SK-N-SH (cell line): ENCODE results near the gene DDX54. TPM values are rescaled to one million over a fixed set of nuclear protein-coding genes. Genes with fewer than 3 reads are reported as not detected.

ENCODE experiments used
- CTCF ChIA-PET: fragments of 300-600, 350-600 bp; formaldehyde crosslinking; extraction: SDS; loops from one replicate; lab custom pipeline; 2021; lab: Yijun Ruan, JAX
- POLR2A ChIA-PET: fragments of 350-600 bp; sonication (Branson Sonifier 250); formaldehyde crosslinking; extraction: SDS; loops from one replicate; lab custom pipeline; 2020; ENCODE audit warnings: antibody characterized with exemption, inconsistent platforms; lab: Yijun Ruan, JAX
- DNase-seq: peaks from one replicate; pipeline ENCODE4 v3.0.0; 2012
- H2AFZ ChIP-seq: fragments of 200-600 bp; sonication (generic); 2 replicates; pipeline ENCODE4 v1.8.1; 2016; ENCODE audit warnings: antibody characterized with exemption, mild to moderate bottlenecking, low read depth
- H3F3A ChIP-seq: fragments of 200-600 bp; sonication (generic); replicated peaks from 2 replicates; pipeline ENCODE3; 2016; ENCODE audit warnings: antibody characterized with exemption, mild to moderate bottlenecking; ENCODE audit not compliant: insufficient read depth
- H3K27ac ChIP-seq, 2 experiments: fragments of 200-500 bp in 1 of 2; fragments of 200-600 bp in 1 of 2; sonication (Bioruptor generic) in 1 of 2; sonication (generic), shearing (Covaris generic) in 1 of 2; 2 replicates each; pipeline versions ENCODE4 v1.5.1 to v1.6.1; 2014 to 2016; ENCODE audit warnings: low read depth in 2 of 2, inconsistent platforms in 1 of 2, low read length in 1 of 2, mild to moderate bottlenecking in 1 of 2, mixed read lengths in 1 of 2
- H3K27me3 ChIP-seq: fragments of 200-600 bp; sonication (generic), shearing (Covaris generic); 2 replicates; pipeline ENCODE4 v1.6.1; 2016; ENCODE audit warnings: mixed run types; ENCODE audit not compliant: insufficient read depth
- H3K36me3 ChIP-seq, 2 experiments: fragments of 200-500 bp in 1 of 2; fragments of 200-600 bp in 1 of 2; sonication (Bioruptor generic) in 1 of 2; sonication (generic) in 1 of 2; replicated peaks in 1 of 2; 2 replicates each; pipeline versions ENCODE3 to v1.5.1; 2014 to 2016; ENCODE audit warnings: low read length in 1 of 2, mild to moderate bottlenecking in 1 of 2; ENCODE audit not compliant: insufficient read depth in 2 of 2, control insufficient read depth in 1 of 2
- H3K4me1 ChIP-seq, 2 experiments: fragments of 200-500 bp in 1 of 2; fragments of 200-600 bp in 1 of 2; sonication (Bioruptor generic) in 1 of 2; sonication (generic), shearing (Covaris generic) in 1 of 2; 2 replicates each; pipeline versions ENCODE4 v1.5.1 to v1.6.1; 2014 to 2016; ENCODE audit warnings: low read depth in 1 of 2, low read length in 1 of 2, mixed run types in 1 of 2; ENCODE audit not compliant: insufficient read depth in 2 of 2, control insufficient read depth in 1 of 2
- H3K4me2 ChIP-seq: fragments of 200-600 bp; sonication (generic), shearing (Covaris generic); 2 replicates; pipeline ENCODE4 v1.6.1; 2017; ENCODE audit warnings: mixed run types
- H3K4me3 ChIP-seq, 2 experiments: fragments of 200-500 bp in 1 of 2; fragments of 200-600 bp in 1 of 2; sonication (Bioruptor generic) in 1 of 2; sonication (generic), shearing (Covaris generic) in 1 of 2; 2 replicates each; pipeline versions ENCODE4 v1.5.1 to v1.8.1; 2014 to 2016; ENCODE audit warnings: low read depth in 2 of 2, inconsistent platforms in 1 of 2, low read length in 1 of 2, mild to moderate bottlenecking in 1 of 2, mixed read lengths in 1 of 2, moderate library complexity in 1 of 2
- H3K79me2 ChIP-seq: fragments of 200-600 bp; sonication (generic); 2 replicates; pipeline ENCODE4 v1.8.1; 2017; ENCODE audit warnings: mild to moderate bottlenecking; ENCODE audit not compliant: insufficient read depth
- H3K9ac ChIP-seq: fragments of 200-600 bp; sonication (generic); 2 replicates; pipeline ENCODE4 v1.6.1; 2017; ENCODE audit warnings: mixed run types
- H3K9me2 ChIP-seq: fragments of 200-600 bp; sonication (generic); 2 replicates; pipeline ENCODE4 v1.6.1; 2017; ENCODE audit warnings: mixed run types
- H3K9me3 ChIP-seq: fragments of 200-600 bp; sonication (generic); 2 replicates; pipeline ENCODE4 v1.6.1; 2017; ENCODE audit warnings: mixed run types, mild to moderate bottlenecking, moderate library complexity
- H4K20me1 ChIP-seq: fragments of 200-600 bp; sonication (generic); 2 replicates; pipeline ENCODE4 v1.6.1; 2017; ENCODE audit warnings: mild to moderate bottlenecking, mixed run types; ENCODE audit not compliant: insufficient read depth
- EP300 ChIP-seq, 2 experiments: IDR thresholded peaks; 2 replicates each; pipeline versions ENCODE4 v1.4.0 to v1.6.1; 2012; ENCODE audit warnings: borderline replicate concordance in 1 of 2, low read depth in 1 of 2, low read length in 1 of 2
- FOSL2 ChIP-seq: IDR thresholded peaks from 2 replicates; pipeline ENCODE4 v1.4.0; 2012; ENCODE audit warnings: low read depth, mild to moderate bottlenecking, moderate library complexity, borderline replicate concordance
- GABPA ChIP-seq: IDR thresholded peaks from 2 replicates; pipeline ENCODE4 v1.4.0; 2012; ENCODE audit warnings: low read depth, mild to moderate bottlenecking
- GATA2 ChIP-seq: sonication (generic); formaldehyde crosslinking; IDR thresholded peaks from 2 replicates; pipeline ENCODE4 v1.5.0; 2020; ENCODE audit warnings: mild to moderate bottlenecking, missing genetic modification reagents
- MAX ChIP-seq: IDR thresholded peaks from 2 replicates; pipeline ENCODE4 v1.4.0; 2012; ENCODE audit warnings: low read depth
- MEF2A ChIP-seq: IDR thresholded peaks from 2 replicates; pipeline ENCODE4 v1.4.0; 2012; ENCODE audit warnings: low read depth, borderline replicate concordance
- NFIC ChIP-seq: IDR thresholded peaks from 2 replicates; pipeline ENCODE4 v1.4.0; 2012; ENCODE audit warnings: borderline replicate concordance
- NRF1 ChIP-seq: IDR thresholded peaks from 2 replicates; pipeline ENCODE4 v1.6.1; 2012; ENCODE audit warnings: low read depth, mild to moderate bottlenecking, low read length
- PBX3 ChIP-seq: IDR thresholded peaks from 2 replicates; pipeline ENCODE4; 2012
- POLR2AphosphoS5 ChIP-seq: IDR thresholded peaks from 2 replicates; pipeline ENCODE4 v1.6.1; 2012; ENCODE audit warnings: low read depth, low read length
- RFX5 ChIP-seq: IDR thresholded peaks from 2 replicates; pipeline ENCODE4 v1.6.1; 2012; ENCODE audit warnings: mild to moderate bottlenecking, improper control_type of control experiment, low read length
- RXRA ChIP-seq: IDR thresholded peaks from 2 replicates; pipeline ENCODE4 v1.4.0; 2012; ENCODE audit warnings: low read depth, mild to moderate bottlenecking, borderline replicate concordance
- SIN3A ChIP-seq: IDR thresholded peaks from 2 replicates; pipeline ENCODE4 v1.6.1; 2012; ENCODE audit warnings: low read depth, mild to moderate bottlenecking, low read length, moderate library complexity, borderline replicate concordance
- SMC3 ChIP-seq: IDR thresholded peaks from 2 replicates; pipeline ENCODE4 v1.6.1; 2012; ENCODE audit warnings: low read depth, low read length, improper control_type of control experiment
- TCF12 ChIP-seq: IDR thresholded peaks from 2 replicates; pipeline ENCODE4 v1.4.0; 2012
- YY1 ChIP-seq: IDR thresholded peaks from 2 replicates; pipeline ENCODE4 v1.4.0; 2012; ENCODE audit warnings: low read depth, mild to moderate bottlenecking
- WGBS: methylation state at CpG from one replicate; pipeline ENCODE4 v1.1.6; 2017; ENCODE audit warnings: low lambda C conversion rate; 5-methylcytosine and 5-hydroxymethylcytosine counted together
- polyA plus RNA-seq, 3 experiments: library from polyadenylated mRNA; depleted of rRNA; stranded (reverse); fragments of >200 nt; gene quantifications; 2 replicates each; pipeline ENCODE4 v1.2.3, GENCODE V29; 2012
- TF ChIP-seq, protein P1 (sequence below): fragments of 150-350 bp; IDR thresholded peaks from 2 replicates; pipeline ENCODE4 v1.6.1; 2016; ENCODE audit warnings: mild to moderate bottlenecking, low read depth, low read length
- TF ChIP-seq, protein P2 (sequence below): fragments of 150-350 bp; IDR thresholded peaks from 2 replicates; pipeline ENCODE4 v1.6.1; 2017; ENCODE audit warnings: antibody characterized with exemption, low read length, low read depth, borderline replicate concordance
- TF ChIP-seq, protein P3 (sequence below): IDR thresholded peaks from 2 replicates; pipeline ENCODE4 v1.6.1; 2012; ENCODE audit warnings: mild to moderate bottlenecking, low read depth, low read length, moderate library complexity

The DDX54 gene
- polyA plus RNA-seq, 1 of the 3 experiments (the other 2 are of a cell fraction), result 69.9 TPM

- no peak overlapping the region for H2AFZ ChIP-seq
- H3K36me3 ChIP-seq, result no peaks in the 10 kb centered on the region
- H4K20me1 ChIP-seq, result no peaks in the 10 kb centered on the region
- WGBS, result 68% methylated on average over 5 of the region's 5 CpGs
- H3K4me1 ChIP-seq, result peaks cover 3 to 5% of the 10 kb centered on the region in 2 experiments; a peak in 2 of 4 replicates
- H3K9me3 ChIP-seq, result 0 out of 2 replicates have a peak, but pooled peaks cover 5% of the 10 kb centered on the region
- no peaks in the 10 kb centered on the region for H3F3A ChIP-seq
- H3K79me2 ChIP-seq, result no peaks in the 10 kb centered on the region
- no peak for TF ChIP-seq NRF1
- TF ChIP-seq MAX, result no peak
- TF ChIP-seq SMC3, result no peak
- no peak for TF ChIP-seq POLR2AphosphoS5
- TF ChIP-seq, protein P1, sequence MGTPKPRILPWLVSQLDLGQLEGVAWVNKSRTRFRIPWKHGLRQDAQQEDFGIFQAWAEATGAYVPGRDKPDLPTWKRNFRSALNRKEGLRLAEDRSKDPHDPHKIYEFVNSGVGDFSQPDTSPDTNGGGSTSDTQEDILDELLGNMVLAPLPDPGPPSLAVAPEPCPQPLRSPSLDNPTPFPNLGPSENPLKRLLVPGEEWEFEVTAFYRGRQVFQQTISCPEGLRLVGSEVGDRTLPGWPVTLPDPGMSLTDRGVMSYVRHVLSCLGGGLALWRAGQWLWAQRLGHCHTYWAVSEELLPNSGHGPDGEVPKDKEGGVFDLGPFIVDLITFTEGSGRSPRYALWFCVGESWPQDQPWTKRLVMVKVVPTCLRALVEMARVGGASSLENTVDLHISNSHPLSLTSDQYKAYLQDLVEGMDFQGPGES, result no peak
- no peak for TF ChIP-seq RXRA
- TF ChIP-seq FOSL2, result no peak
- no peak for TF ChIP-seq EP300 (IDR thresholded peaks at IDR 0.05; ENCODE audit: borderline replicate concordance in 1 of 2, low read depth in 1 of 2, low read length in 1 of 2)
- TF ChIP-seq NFIC, result no peak
- no peak for TF ChIP-seq GATA2 (CRISPR knock-in tag)
- TF ChIP-seq RFX5, result no peak
- TF ChIP-seq, protein P2, sequence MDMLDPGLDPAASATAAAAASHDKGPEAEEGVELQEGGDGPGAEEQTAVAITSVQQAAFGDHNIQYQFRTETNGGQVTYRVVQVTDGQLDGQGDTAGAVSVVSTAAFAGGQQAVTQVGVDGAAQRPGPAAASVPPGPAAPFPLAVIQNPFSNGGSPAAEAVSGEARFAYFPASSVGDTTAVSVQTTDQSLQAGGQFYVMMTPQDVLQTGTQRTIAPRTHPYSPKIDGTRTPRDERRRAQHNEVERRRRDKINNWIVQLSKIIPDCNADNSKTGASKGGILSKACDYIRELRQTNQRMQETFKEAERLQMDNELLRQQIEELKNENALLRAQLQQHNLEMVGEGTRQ, result no peak
- no peak for TF ChIP-seq YY1
- TF ChIP-seq, protein P3, sequence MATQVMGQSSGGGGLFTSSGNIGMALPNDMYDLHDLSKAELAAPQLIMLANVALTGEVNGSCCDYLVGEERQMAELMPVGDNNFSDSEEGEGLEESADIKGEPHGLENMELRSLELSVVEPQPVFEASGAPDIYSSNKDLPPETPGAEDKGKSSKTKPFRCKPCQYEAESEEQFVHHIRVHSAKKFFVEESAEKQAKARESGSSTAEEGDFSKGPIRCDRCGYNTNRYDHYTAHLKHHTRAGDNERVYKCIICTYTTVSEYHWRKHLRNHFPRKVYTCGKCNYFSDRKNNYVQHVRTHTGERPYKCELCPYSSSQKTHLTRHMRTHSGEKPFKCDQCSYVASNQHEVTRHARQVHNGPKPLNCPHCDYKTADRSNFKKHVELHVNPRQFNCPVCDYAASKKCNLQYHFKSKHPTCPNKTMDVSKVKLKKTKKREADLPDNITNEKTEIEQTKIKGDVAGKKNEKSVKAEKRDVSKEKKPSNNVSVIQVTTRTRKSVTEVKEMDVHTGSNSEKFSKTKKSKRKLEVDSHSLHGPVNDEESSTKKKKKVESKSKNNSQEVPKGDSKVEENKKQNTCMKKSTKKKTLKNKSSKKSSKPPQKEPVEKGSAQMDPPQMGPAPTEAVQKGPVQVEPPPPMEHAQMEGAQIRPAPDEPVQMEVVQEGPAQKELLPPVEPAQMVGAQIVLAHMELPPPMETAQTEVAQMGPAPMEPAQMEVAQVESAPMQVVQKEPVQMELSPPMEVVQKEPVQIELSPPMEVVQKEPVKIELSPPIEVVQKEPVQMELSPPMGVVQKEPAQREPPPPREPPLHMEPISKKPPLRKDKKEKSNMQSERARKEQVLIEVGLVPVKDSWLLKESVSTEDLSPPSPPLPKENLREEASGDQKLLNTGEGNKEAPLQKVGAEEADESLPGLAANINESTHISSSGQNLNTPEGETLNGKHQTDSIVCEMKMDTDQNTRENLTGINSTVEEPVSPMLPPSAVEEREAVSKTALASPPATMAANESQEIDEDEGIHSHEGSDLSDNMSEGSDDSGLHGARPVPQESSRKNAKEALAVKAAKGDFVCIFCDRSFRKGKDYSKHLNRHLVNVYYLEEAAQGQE, result no peak
- TF ChIP-seq MEF2A, result no peak
- TF ChIP-seq PBX3, result no peak
- no peak for TF ChIP-seq TCF12
- TF ChIP-seq GABPA, result no peak
- no peak for TF ChIP-seq SIN3A
- no peaks in the 10 kb centered on the region for H3K9me2 ChIP-seq
- ChIA-PET POLR2A (no interaction called here), CTCF (interaction anchor here (0.8 to 1.3 kb wide), 3 partner anchors 9 to 96 kb away, joined by 3 to 5 read pairs (median 4); no protein-coding TSS in a partner anchor)
- no peaks in the 10 kb centered on the region for H3K27me3 ChIP-seq
- H3K9ac ChIP-seq, result no peak overlapping the region
- no peak overlapping the region for H3K4me3 ChIP-seq
- DNase-seq, result no peak
- H3K27ac ChIP-seq, result no peak overlapping the region
- no peak overlapping the region for H3K4me2 ChIP-seq
Measured at GRCh38 chr12:113144806-113145205, 40.5 kb downstream of the DDX54 start.
